Measurements from ENCODE around the gene TRIM13.
"Not testable (repeated sequence)": the region's sequence is repeated elsewhere in the genome, so short reads cannot be mapped to it uniquely, and the experiment has no call there.

TRIM13 gene

GRCh38 chr13:50060718-50061117 is 63.9 kb downstream of the TRIM13 start:
- no peak for DNase-seq (ENCODE audit: low read depth in 2 of 2)

DNA sequence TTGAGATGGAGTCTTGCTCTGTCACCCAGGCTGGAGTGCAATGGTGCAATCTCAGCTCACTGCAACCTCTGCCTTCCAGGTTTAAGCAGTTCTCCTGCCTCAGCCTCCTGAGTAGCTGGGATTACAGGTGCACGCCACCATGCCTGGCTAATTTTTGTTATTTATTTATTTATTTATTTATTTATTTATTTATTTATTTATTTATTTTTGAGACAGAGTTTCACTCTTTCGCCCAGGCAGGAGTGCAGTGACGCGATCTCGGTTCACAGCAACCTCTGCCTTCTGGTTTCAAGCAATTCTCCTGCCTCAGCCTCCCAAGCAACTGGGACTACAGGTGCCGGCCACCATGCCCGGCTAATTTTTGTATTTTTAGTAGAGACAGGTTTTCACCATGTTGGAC is 65.5 kb downstream of the TRIM13 start:
- not testable (repeated sequence) for DNase-seq (ENCODE audit: low read depth in 2 of 2)

DNA sequence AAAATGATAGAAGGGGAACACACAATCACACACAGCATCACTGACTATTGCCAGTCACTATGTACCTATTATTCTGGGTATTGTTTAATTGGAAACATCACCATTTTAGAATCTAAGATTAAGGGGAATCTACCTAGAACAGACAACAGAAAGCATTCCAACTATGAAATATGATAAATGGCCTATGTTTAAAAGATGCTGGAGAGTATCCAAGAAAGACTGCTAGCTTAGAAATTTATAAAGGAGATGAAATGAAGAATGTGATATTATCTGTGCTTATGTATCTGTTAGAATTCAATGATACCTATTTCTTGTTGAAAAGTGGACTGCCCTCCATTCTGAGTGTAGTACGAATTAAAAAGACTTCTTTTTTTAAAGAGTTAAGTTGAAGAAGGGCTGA is 68.9 kb downstream of the TRIM13 start:
- DNase-seq (ENCODE audit: low read depth in 2 of 2) = no peak
